DOHH2 (cell line): ENCODE results near the gene FAM89B.

Experiments
- EZH2phosphoT487 ChIP-seq: fragments of 200-600 bp; sonication (generic); IDR thresholded peaks from 2 replicates; pipeline ENCODE4 v1.6.1; 2017; ENCODE audit warnings: borderline replicate concordance, mild to moderate bottlenecking, antibody characterized with exemption, low read length, moderate library complexity, mixed read lengths
- TF ChIP-seq, protein P1 (sequence below): fragments of 200-600 bp; sonication (generic); IDR thresholded peaks from one replicate; pipeline ENCODE4 v1.5.1; 2014; ENCODE audit warnings: antibody characterized with exemption, mild to moderate bottlenecking, low read depth, low read length; ENCODE audit not compliant: poor library complexity, severe bottlenecking

DNA sequence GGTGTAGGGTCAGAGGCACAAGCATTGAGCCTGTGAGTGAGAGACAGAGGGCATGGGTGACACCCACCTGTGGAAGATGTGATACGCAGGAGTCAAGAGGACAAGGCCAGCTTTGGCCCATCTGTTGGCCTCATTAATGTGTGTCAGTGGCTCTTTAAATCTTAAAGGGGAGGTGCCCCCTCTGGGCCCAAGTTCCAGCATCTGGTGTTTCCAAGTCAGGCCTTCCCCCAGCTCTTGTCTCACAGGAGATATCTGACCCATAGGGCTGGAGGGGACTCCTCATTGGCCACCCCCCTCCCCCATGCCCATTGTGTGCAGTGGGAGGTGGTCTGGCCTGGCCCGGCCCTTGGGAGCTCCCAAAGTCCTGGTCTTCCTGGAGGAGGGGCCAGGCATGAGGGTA is 14.3 kb downstream of the FAM89B start:
- TF ChIP-seq, protein P1, sequence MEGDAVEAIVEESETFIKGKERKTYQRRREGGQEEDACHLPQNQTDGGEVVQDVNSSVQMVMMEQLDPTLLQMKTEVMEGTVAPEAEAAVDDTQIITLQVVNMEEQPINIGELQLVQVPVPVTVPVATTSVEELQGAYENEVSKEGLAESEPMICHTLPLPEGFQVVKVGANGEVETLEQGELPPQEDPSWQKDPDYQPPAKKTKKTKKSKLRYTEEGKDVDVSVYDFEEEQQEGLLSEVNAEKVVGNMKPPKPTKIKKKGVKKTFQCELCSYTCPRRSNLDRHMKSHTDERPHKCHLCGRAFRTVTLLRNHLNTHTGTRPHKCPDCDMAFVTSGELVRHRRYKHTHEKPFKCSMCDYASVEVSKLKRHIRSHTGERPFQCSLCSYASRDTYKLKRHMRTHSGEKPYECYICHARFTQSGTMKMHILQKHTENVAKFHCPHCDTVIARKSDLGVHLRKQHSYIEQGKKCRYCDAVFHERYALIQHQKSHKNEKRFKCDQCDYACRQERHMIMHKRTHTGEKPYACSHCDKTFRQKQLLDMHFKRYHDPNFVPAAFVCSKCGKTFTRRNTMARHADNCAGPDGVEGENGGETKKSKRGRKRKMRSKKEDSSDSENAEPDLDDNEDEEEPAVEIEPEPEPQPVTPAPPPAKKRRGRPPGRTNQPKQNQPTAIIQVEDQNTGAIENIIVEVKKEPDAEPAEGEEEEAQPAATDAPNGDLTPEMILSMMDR, result no peak
- TF ChIP-seq EZH2phosphoT487, result no peak
